Endothelial cell of umbilical vein (primary cell): ENCODE results near the gene CUX1. TPM values are rescaled to one million over a fixed set of nuclear protein-coding genes. Genes with fewer than 3 reads are reported as not detected.

Experiments
- BruUV-seq: library from RNA; stranded (reverse); fragments of 400-500 nt; replicated peaks from 2 replicates; lab custom pipeline; 2021; lab: Mats Ljungman, UMichigan
- CTCF ChIA-PET: fragments of 300-600, 350-600 bp; sonication (Branson Sonifier 250); formaldehyde crosslinking; loops from one replicate; lab custom pipeline; 2021; ENCODE audit warnings: antibody characterized with exemption, inconsistent platforms; lab: Charles Lee
- POLR2A ChIA-PET: fragments of 300-600, 350-600 bp; sonication (Branson Sonifier 250); formaldehyde crosslinking; loops from one replicate; lab custom pipeline; 2021; ENCODE audit warnings: antibody characterized with exemption, inconsistent platforms; lab: Charles Lee
- DNase-seq: peaks from one replicate; pipeline ENCODE4 v3.0.0-alpha.2; 2011; ENCODE audit warnings: low read depth, low spot score
- FAIRE-seq: peaks from 2 replicates; lab custom pipeline; 2011; peaks lifted over from hg19 to GRCh38; lab: Jason Lieb, UNC
- H2AFZ ChIP-seq: 2 replicates; pipeline ENCODE4 v1.6.0; 2012; ENCODE audit warnings: low read depth, low read length, control low read depth, inconsistent platforms
- H3K27ac ChIP-seq: 2 replicates; pipeline ENCODE4 v1.5.1; 2011; ENCODE audit warnings: low read depth, mild to moderate bottlenecking, control low read depth, low read length, moderate library complexity; ENCODE audit not compliant: insufficient read depth
- H3K27me3 ChIP-seq, 2 experiments: 2 replicates each; pipeline versions ENCODE4 v1.6.0 to v1.6.1; 2011; ENCODE audit warnings: low read length in 2 of 2, mixed read lengths in 1 of 2; ENCODE audit not compliant: control insufficient read depth in 2 of 2, insufficient read depth in 2 of 2
- H3K36me3 ChIP-seq, 2 experiments: 2 replicates in 1 of 2; 3 replicates in 1 of 2; pipeline ENCODE4 v1.5.1; 2011; ENCODE audit warnings: low read length in 2 of 2, mild to moderate bottlenecking in 1 of 2, moderate library complexity in 1 of 2; ENCODE audit not compliant: control insufficient read depth in 2 of 2, insufficient read depth in 2 of 2; ENCODE audit errors: extremely low read depth in 1 of 2
- H3K4me1 ChIP-seq: 3 replicates; pipeline ENCODE4 v1.5.1; 2011; ENCODE audit warnings: mild to moderate bottlenecking, low read length; ENCODE audit not compliant: control insufficient read depth, insufficient read depth; ENCODE audit errors: extremely low read depth
- H3K4me2 ChIP-seq: 2 replicates; pipeline ENCODE4 v1.6.1; 2011; ENCODE audit warnings: low read length, control low read depth, mixed read lengths; ENCODE audit not compliant: insufficient read depth
- H3K4me3 ChIP-seq, 3 experiments: fragments of 200-600 bp in 1 of 3; sonication (generic), shearing (Covaris generic) in 1 of 3; replicated peaks in 1 of 3; 2 replicates each; pipeline ENCODE4 v1.5.1; 2011 to 2016; ENCODE audit warnings: control low read depth in 3 of 3, low read length in 3 of 3, mild to moderate bottlenecking in 2 of 3, inconsistent platforms in 1 of 3, low read depth in 1 of 3, moderate library complexity in 1 of 3; ENCODE audit not compliant: insufficient read depth in 1 of 3
- H3K79me2 ChIP-seq: 2 replicates; pipeline ENCODE4 v1.6.0; 2012; ENCODE audit warnings: low read length, inconsistent platforms; ENCODE audit not compliant: control insufficient read depth, insufficient read depth
- H3K9ac ChIP-seq: replicated peaks from 2 replicates; pipeline ENCODE3; 2011; ENCODE audit warnings: low read length, control low read depth; ENCODE audit not compliant: insufficient read depth; ENCODE audit errors: extremely low read depth
- H3K9me1 ChIP-seq: replicated peaks from 3 replicates; pipeline ENCODE4 v1.6.0; 2011; ENCODE audit warnings: mild to moderate bottlenecking, low read length; ENCODE audit not compliant: control insufficient read depth, insufficient read depth; ENCODE audit errors: extremely low read depth
- H3K9me3 ChIP-seq: replicated peaks from 2 replicates; pipeline ENCODE4 v1.5.1; 2012; ENCODE audit warnings: low read length, inconsistent platforms; ENCODE audit not compliant: control insufficient read depth, insufficient read depth
- H4K20me1 ChIP-seq: replicated peaks from 2 replicates; pipeline ENCODE3; 2011; ENCODE audit warnings: mild to moderate bottlenecking, low read length; ENCODE audit not compliant: control insufficient read depth, insufficient read depth; ENCODE audit errors: extremely low read depth
- CTCF ChIP-seq, 2 donors: IDR thresholded peaks; 1 replicate in 1 of 2; 2 replicates in 1 of 2; pipeline ENCODE4 v1.5.1; 2011; ENCODE audit warnings: low read length in 2 of 2, mild to moderate bottlenecking in 2 of 2, moderate library complexity in 2 of 2, control low read depth in 1 of 2, inconsistent platforms in 1 of 2, low read depth in 1 of 2; ENCODE audit not compliant: insufficient read depth in 1 of 2; ENCODE audit errors: extremely low read depth in 1 of 2
- EZH2 ChIP-seq: IDR thresholded peaks from 2 replicates; pipeline ENCODE4 v1.6.1; 2012; ENCODE audit warnings: borderline replicate concordance, low read depth, mild to moderate bottlenecking, moderate library complexity, low read length, inconsistent platforms; ENCODE audit not compliant: severe bottlenecking
- FOS ChIP-seq: IDR thresholded peaks from 2 replicates; pipeline ENCODE4 v1.6.1; 2011; ENCODE audit warnings: mild to moderate bottlenecking, low read length, moderate library complexity, borderline replicate concordance; ENCODE audit not compliant: insufficient read depth
- GATA2 ChIP-seq: IDR thresholded peaks from 2 replicates; pipeline ENCODE4 v1.7.0; 2011; ENCODE audit warnings: low read depth, mild to moderate bottlenecking, moderate library complexity, mixed read lengths, low read length; ENCODE audit not compliant: insufficient read length, insufficient read depth
- JUN ChIP-seq: IDR thresholded peaks from 2 replicates; pipeline ENCODE4 v1.6.1; 2011; ENCODE audit warnings: borderline replicate concordance, low read depth; ENCODE audit not compliant: insufficient read length, insufficient read depth
- MYC ChIP-seq: IDR thresholded peaks from one replicate; pipeline ENCODE4 v1.6.1; 2011; ENCODE audit warnings: mild to moderate bottlenecking, low read depth, low read length
- POLR2A ChIP-seq: IDR thresholded peaks from 2 replicates; pipeline ENCODE4 v1.6.1; 2012; ENCODE audit warnings: low read depth, mild to moderate bottlenecking, control low read depth, low read length
- POLR2AphosphoS5 ChIP-seq: IDR thresholded peaks from 2 replicates; pipeline ENCODE4 v1.6.1; 2012; ENCODE audit warnings: low read depth, mild to moderate bottlenecking, control low read depth, low read length, moderate library complexity; ENCODE audit not compliant: insufficient read depth
- dilution Hi-C: fragments of 300-500 bp; cut with MboI; formaldehyde crosslinking; loops from one replicate; pipeline ENCODE4 v1.15.0; 2019; ENCODE audit warnings: low sequenced_read_pairs; ENCODE audit not compliant: extremely low pct_ligation_motif_present
- intact Hi-C: fragments of 100-400 bp; cut with micrococcal nuclease; formaldehyde crosslinking; loops from one replicate; pipeline ENCODE4 v1.10.0; 2022
- polyA plus RNA-seq, 4 experiments: library from polyadenylated mRNA; depleted of rRNA in 3 of 4; stranded (reverse) in 3 of 4; unstranded in 1 of 4; fragments of >200 nt; gene quantifications; 2 replicates each; pipeline versions ENCODE4 v1.2.1 to v1.2.3, GENCODE V29; 2011 to 2012; ENCODE audit warnings: missing spikeins in 1 of 4
- total RNA-seq: library from RNA; stranded (reverse); gene quantifications from 2 replicates; pipeline ENCODE4 v1.2.3, GENCODE V29; 2021
- TF ChIP-seq, protein P1 (sequence below): IDR thresholded peaks from 2 replicates; pipeline ENCODE4 v1.6.1; 2011; ENCODE audit not compliant: insufficient read depth, insufficient read length

CUX1 gene
- total and polyA plus RNA-seq, 2 donors (not counting 3 experiments of a cell fraction or from before 2014, with no cell fraction given), result 13.8 to 49.8 TPM

DNA sequence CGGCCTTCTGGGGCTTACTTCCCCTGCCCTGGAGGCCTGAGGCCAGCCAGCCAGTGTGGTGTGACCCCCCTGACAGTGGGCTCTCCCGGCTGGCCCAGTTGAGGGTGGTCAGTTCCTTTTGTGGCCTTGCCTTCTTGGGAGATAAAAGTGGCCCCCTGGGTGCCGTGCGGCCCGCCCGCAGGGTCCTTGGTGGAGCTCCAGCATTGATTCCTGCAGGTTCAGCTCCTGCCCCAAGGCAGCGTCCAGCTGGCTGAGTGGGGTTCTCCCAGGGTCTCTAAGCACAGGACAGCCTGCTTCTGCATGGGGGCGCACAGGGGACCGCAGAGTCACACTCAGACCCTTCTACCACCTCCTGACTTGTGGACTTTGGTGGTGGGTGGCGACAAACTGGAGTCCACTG is 62.1 kb downstream of the CUX1 start:
- CTCF ChIA-PET, result interaction anchor here (1.0 to 3.9 kb wide), 3 partner anchors 16 to 65 kb away, joined by 3 to 30 read pairs (median 4); no protein-coding TSS in a partner anchor
- intact Hi-C loops, result no loop called here

More for the DNA sequence above, 62.1 kb downstream of the CUX1 start:
- Histone ChIP-seq H3K4me1 (peaks cover 35% of the 10 kb centered on the region), H4K20me1 (no peaks in the 10 kb centered on the region), H3K4me3 (no peak overlapping the region), H3K9me3 (no peaks in the 10 kb centered on the region), H3K4me2 (no peak overlapping the region), H2AFZ (no peak overlapping the region), H3K9ac (no peak overlapping the region), H3K27me3 (no peaks in the 10 kb centered on the region), H3K36me3 (no peaks in the 10 kb centered on the region), H3K79me2 (peaks cover 12% of the 10 kb centered on the region), H3K27ac (no peak overlapping the region), H3K9me1 (no peaks in the 10 kb centered on the region)
- POLR2A ChIA-PET, result no interaction called here
- DNase-seq, result no peak
- BruUV-seq, result no TSS peak
- no peak for TF ChIP-seq JUN
- TF ChIP-seq MYC, result no peak
- no peak for TF ChIP-seq EZH2
- TF ChIP-seq FOS, result no peak
- no peak for TF ChIP-seq POLR2A
- TF ChIP-seq GATA2, result no peak
- no peak for TF ChIP-seq CTCF (IDR thresholded peaks at IDR 0.05; ENCODE audit: extremely low read depth in 1 of 2, insufficient read depth in 1 of 2, low read depth in 1 of 2, low read length in 2 of 2)
- TF ChIP-seq, protein P1, sequence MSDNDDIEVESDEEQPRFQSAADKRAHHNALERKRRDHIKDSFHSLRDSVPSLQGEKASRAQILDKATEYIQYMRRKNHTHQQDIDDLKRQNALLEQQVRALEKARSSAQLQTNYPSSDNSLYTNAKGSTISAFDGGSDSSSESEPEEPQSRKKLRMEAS, result no peak
- TF ChIP-seq POLR2AphosphoS5, result no peak
- no peak for FAIRE-seq
- dilution Hi-C loops, result no loop called here
